GM12872 (cell line): ENCODE measurements around the gene AKAP8L.

ENCODE experiments used
- CTCF ChIP-seq: IDR thresholded peaks from 3 replicates; pipeline ENCODE4 v1.5.1; 2011; ENCODE audit warnings: low read depth, mild to moderate bottlenecking, low read length, moderate library complexity; ENCODE audit not compliant: insufficient read depth

AKAP8L gene

GRCh38 chr19:15429825-15430467 is 11.2 kb upstream of the AKAP8L start:
- TF ChIP-seq CTCF = no peak

GRCh38 chr19:15428956-15429824 is 10.4 kb upstream of the AKAP8L start:
- no peak for TF ChIP-seq CTCF

- no peak for TF ChIP-seq CTCF
Measured at GRCh38 chr19:15427991-15428471, 9.2 kb upstream of the AKAP8L start.

GRCh38 chr19:15427350-15427700 is 8.5 kb upstream of the AKAP8L start:
- no peak for TF ChIP-seq CTCF

GRCh38 chr19:15426485-15427349 is 7.9 kb upstream of the AKAP8L start:
- no peak for TF ChIP-seq CTCF

- no peak for TF ChIP-seq CTCF
Measured at GRCh38 chr19:15425321-15425950, 6.6 kb upstream of the AKAP8L start.

- TF ChIP-seq CTCF = no peak
Measured at GRCh38 chr19:15424692-15425272, 6.0 kb upstream of the AKAP8L start.
